Measurements from ENCODE around the gene USP7.

Gene USP7

DNA sequence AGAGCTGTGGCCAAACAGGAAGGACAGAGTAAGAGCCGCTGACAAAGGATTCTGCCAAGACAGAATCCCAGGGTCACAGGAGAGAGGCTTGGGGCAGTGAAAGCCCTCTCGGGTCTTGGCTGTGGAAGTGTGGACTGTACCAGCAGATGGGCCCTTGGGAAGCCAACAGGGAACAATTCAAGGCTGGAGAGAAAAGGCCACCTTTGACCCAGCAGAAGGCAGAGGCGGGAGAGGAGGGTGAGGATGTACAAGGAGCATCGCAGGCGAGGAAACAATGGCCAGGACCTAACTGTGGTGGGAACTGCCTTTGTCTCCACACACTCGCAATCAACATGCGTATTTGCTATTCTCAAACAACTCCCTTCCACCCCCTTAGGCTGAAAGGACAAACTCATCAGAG is 110.6 kb downstream of the USP7 start:
- TF ChIP-seq, protein P1, sequence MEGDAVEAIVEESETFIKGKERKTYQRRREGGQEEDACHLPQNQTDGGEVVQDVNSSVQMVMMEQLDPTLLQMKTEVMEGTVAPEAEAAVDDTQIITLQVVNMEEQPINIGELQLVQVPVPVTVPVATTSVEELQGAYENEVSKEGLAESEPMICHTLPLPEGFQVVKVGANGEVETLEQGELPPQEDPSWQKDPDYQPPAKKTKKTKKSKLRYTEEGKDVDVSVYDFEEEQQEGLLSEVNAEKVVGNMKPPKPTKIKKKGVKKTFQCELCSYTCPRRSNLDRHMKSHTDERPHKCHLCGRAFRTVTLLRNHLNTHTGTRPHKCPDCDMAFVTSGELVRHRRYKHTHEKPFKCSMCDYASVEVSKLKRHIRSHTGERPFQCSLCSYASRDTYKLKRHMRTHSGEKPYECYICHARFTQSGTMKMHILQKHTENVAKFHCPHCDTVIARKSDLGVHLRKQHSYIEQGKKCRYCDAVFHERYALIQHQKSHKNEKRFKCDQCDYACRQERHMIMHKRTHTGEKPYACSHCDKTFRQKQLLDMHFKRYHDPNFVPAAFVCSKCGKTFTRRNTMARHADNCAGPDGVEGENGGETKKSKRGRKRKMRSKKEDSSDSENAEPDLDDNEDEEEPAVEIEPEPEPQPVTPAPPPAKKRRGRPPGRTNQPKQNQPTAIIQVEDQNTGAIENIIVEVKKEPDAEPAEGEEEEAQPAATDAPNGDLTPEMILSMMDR (IDR thresholded peaks at IDR 0.05; ENCODE audit: control insufficient read depth, extremely low read depth, insufficient read depth) = no peak
- DNase-seq (ENCODE audit: low read depth) = no peak
- no peak overlapping the region for H3K4me3 ChIP-seq (ENCODE audit: low read depth, low read length)

DNA sequence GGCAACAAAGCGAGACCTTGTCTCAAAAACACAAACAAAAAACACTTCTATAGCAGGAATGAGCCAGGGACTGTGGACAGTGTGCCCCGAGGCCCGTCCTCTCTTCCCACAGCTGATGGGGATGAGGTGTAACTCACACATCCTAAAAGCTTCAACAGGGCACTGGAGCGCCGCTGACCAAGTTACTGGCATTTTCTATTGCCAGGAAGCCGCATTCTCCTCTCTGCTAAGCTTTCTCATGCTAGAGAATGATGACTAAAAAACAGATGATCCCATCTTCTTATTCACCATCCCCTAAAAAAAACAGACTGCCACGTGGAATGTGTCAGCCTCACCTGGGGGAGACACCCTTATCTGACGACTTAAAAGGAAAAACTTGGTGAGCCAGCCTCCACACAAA is 111.2 kb downstream of the USP7 start:
- no peak for DNase-seq (ENCODE audit: low read depth)
- TF ChIP-seq, protein P1 (IDR thresholded peaks at IDR 0.05; ENCODE audit: control insufficient read depth, extremely low read depth, insufficient read depth) = no peak
- no peak overlapping the region for H3K4me3 ChIP-seq (ENCODE audit: low read depth, low read length)

DNA sequence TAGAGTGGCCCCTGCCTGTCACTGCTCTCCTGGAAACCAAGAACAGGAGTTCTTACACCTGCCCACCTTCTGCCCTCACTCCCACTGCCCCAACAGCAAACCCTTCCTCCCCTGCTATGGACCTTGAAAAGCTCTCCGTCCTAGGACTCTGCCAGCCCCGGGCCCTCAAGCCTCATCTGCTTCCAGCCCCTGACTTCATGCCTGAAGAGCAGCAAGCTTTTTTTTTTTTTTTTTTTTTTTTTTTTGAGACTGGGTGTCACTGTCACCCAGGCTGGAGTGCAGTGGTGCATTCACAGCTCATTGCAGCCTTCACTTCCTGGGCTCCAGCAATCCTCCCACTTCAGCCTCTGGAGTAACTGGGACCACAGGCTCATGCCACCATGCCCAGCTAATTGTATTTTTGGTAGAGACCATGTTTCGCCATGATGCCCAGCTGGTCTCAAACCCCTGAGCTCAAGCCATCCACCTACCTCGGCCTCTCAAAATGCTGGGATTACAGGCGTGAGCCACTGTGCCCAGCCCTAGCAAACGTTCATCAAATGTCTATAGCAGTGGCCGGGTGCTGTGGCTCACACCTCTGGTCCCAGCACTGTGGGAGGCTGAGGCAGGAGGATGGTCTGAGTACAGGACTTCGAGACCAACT is 111.8 kb downstream of the USP7 start:
- DNase-seq (ENCODE audit: low read depth) = no peak
- TF ChIP-seq, protein P1 (IDR thresholded peaks at IDR 0.05; ENCODE audit: control insufficient read depth, extremely low read depth, insufficient read depth) = no peak
- H3K4me3 ChIP-seq (ENCODE audit: low read depth, low read length) = no peak overlapping the region

DNA sequence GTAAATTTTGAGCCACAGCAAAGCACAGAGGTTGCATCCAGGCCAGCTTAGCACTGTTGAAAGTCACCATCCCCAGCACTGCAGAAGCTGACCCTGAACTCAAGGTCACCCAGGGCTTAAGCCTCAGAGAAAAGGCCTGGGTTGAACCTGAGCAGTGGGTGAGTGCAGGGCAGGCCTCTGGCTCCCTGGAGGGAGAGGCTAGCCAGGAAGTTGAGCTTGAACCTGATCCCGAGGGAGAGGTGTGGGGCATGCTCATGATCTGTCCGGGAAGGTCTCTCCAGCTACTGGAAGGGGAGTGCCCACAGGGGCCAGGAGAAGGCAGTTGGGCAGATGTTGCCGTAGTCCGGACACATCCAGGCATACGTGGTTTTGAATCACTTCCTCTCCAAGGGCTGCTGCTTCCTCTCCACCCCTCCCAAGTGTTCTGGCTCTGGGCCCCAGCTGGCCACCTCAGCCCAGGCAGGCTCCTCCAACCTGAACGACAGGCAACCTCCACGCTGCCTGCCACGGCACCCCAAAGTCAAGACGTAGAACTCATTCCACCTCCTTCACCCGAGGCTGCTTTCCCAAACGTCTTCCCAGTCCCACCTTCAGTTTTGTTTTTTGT is 113.3 kb downstream of the USP7 start:
- TF ChIP-seq, protein P1 (IDR thresholded peaks at IDR 0.05; ENCODE audit: control insufficient read depth, extremely low read depth, insufficient read depth) = no peak
- no peak overlapping the region for H3K4me3 ChIP-seq (ENCODE audit: low read depth, low read length)
- DNase-seq (ENCODE audit: low read depth) = no peak

DNA sequence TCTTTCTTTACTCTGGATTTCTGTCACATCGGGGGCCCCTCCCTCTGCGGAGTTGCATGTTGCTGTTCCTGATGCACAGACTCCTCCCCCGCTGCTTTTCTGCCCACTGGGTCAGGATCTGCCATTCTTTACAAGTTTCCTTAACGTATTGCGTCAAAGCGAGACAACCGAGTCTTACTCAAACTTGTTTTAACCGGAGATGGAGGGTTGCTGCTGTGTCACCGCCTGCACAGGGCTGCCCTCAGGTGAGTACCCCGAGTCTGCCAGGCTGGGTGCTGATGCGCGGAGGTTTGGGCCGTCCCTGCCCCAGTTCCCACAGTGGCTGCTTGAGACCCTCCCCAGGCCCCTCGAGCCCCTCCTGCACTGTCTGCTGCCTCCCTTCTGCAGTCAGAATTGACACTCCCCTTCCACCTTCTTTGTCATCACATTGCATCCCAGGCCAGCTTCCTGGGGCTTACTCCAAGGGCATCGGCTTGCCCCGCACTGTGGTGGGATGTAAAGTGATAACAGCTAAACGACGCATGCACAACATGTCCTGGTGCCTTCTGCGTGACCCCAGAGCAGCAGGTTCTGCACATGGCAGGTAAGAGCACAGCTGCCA is 114.2 kb downstream of the USP7 start:
- no peak overlapping the region for H3K4me3 ChIP-seq (ENCODE audit: low read depth, low read length)
- DNase-seq (ENCODE audit: low read depth) = no peak
- TF ChIP-seq, protein P1 (IDR thresholded peaks at IDR 0.05; ENCODE audit: control insufficient read depth, extremely low read depth, insufficient read depth) = no peak

DNA sequence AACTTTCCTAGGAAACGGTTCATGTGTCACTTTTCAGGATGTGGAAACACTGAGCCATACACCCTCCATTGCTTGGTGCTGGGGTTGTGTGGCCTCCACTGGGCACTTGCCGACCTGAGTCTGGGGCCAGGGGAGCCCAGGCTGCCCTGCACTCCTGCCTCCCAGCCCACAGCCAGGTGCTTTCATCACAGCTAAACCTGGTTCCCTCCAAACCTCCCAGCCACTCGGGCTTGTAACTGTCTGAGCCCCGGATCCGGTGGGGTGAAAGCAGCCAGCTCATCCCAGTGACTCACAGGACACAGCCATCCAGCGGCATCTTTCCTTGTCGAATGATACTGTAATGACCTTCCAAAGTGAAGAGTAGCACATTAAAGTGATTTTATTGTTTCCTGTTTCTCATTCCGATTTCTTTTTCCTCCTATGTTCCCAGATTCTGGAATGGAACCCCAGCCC is 114.7 kb downstream of the USP7 start:
- TF ChIP-seq, protein P1 (IDR thresholded peaks at IDR 0.05; ENCODE audit: control insufficient read depth, extremely low read depth, insufficient read depth) = no peak
- H3K4me3 ChIP-seq (ENCODE audit: low read depth, low read length) = no peak overlapping the region
- no peak for DNase-seq (ENCODE audit: low read depth)
